Hippocampal formation (tissue), 2 donors: Measurements from ENCODE around the gene ZBTB45.

Experiments used
- DNase-seq, 2 donors: peaks; one replicate each; lab custom pipeline; 2025; lab: John Stamatoyannopoulos, UW

The ZBTB45 gene

GRCh38 chr19:58538257-58539168 lies 18.9 kb upstream of the ZBTB45 start:
- no peak for DNase-seq

GRCh38 chr19:58536852-58537798 lies 17.5 kb upstream of the ZBTB45 start:
- no peak for DNase-seq

- DNase-seq, result no peak
These were observed 16.2 kb upstream of the ZBTB45 start for GRCh38 chr19:58535857-58536256.

- DNase-seq, result no peak
These were observed 11.6 kb upstream of the ZBTB45 start for GRCh38 chr19:58531034-58531840.

- no peak for DNase-seq
These were observed 9.8 kb upstream of the ZBTB45 start for GRCh38 chr19:58529405-58529804.

GRCh38 chr19:58522709-58523108 lies 3.1 kb upstream of the ZBTB45 start:
- no peak for DNase-seq

GRCh38 chr19:58521651-58522050 lies 2.0 kb upstream of the ZBTB45 start:
- no peak for DNase-seq

GRCh38 chr19:58520257-58520599 lies 618 bp upstream of the ZBTB45 start:
- no peak for DNase-seq

- DNase-seq, result peak; percentile 51 to 72
These were observed 589 bp downstream of the ZBTB45 start for GRCh38 chr19:58519087-58519354.

GRCh38 chr19:58518256-58519086 lies 1.1 kb downstream of the ZBTB45 start:
- DNase-seq, result no peak

- DNase-seq, result no peak
These were observed 2.4 kb downstream of the ZBTB45 start for GRCh38 chr19:58516964-58517833.

- no peak for DNase-seq
These were observed 3.3 kb downstream of the ZBTB45 start for GRCh38 chr19:58516246-58516836.

- no peak for DNase-seq
These were observed 4.4 kb downstream of the ZBTB45 start for GRCh38 chr19:58515259-58515658.

GRCh38 chr19:58514564-58515022 lies 5.0 kb downstream of the ZBTB45 start:
- DNase-seq, result no peak

- peak; percentile 26 to 63 for DNase-seq
These were observed 5.7 kb downstream of the ZBTB45 start for GRCh38 chr19:58513694-58514563.

- DNase-seq, result no peak
These were observed 6.4 kb downstream of the ZBTB45 start for GRCh38 chr19:58513213-58513693.

GRCh38 chr19:58511353-58512208 lies 8.0 kb downstream of the ZBTB45 start, which contains the start of gene SLC27A5:
Gene SLC27A5 (minus strand): TSS chr19:58511992. CDS start chr19:58511955, 37 bp downstream.
- DNase-seq, result no peak
